HG02798 (cell line): ENCODE measurements around the gene JARID2.

Source experiments
- ATAC-seq: cut with Tn5 transposase; IDR thresholded peaks from one replicate; pipeline ENCODE4 v1.9.1; 2021; ENCODE audit warnings: mild to moderate bottlenecking; ENCODE audit not compliant: unreplicated experiment, poor library complexity

The JARID2 gene

GRCh38 chr6:15474196-15474595 is 228.3 kb downstream of the JARID2 start:
- no peak for ATAC-seq

DNA sequence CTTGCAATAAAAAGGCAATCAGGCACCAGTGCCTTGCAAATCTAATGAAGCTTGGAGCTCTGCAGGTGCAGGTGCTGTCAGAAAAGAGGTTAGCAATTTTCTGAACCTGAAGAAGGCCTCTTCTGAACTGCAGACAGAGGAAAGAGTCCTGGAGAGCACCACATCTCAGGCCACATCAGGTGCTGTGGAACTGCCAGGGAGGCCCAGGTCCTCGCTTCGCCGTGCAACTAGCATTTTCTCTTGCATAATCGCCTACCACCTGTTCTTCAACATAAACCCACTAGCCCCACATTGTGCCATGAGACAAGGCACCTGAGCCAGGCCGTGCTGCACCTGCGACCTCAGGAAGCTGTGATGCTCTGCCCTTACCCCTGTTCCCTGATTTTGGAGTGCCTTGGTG is 229.4 kb downstream of the JARID2 start:
- no peak for ATAC-seq

GRCh38 chr6:15475872-15476271 is 230.0 kb downstream of the JARID2 start:
- no peak for ATAC-seq

DNA sequence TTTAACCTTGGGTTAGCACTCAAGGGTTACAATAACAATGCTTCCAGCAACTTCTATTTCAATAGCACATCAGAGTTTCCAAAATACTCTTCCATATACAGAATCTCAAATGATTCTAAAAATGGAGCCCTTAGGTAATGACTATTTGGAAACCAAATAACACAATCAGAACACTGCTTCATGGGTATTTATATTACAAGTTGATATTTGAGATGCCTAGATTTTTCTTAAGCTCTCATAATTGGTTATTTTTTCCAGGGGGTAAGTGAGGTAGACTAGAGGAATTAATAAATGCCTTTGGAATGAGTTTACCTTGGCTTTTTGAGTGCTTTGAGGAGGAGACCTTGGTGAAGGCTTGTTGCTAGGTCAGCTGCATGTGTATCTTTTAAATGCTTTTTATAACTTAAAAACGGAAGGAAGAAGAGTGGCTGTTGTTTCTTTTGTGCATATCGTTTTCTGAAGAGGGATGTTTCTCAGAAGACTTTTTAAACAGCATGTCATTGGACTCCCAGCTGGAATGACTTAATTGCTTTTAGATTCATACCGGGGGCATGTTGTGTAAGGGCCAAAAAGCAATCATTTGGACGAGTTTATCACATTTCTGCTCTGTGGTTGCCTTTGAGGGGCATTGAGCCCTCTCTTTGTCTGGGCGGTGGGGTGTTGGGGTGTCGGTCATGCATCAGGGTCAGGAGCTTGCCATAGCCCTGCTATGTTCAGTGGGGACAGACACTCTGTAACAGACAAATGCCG is 230.9 kb downstream of the JARID2 start:
- ATAC-seq: no peak

- ATAC-seq: no peak
These were observed 231.9 kb downstream of the JARID2 start for GRCh38 chr6:15477746-15478145.

DNA sequence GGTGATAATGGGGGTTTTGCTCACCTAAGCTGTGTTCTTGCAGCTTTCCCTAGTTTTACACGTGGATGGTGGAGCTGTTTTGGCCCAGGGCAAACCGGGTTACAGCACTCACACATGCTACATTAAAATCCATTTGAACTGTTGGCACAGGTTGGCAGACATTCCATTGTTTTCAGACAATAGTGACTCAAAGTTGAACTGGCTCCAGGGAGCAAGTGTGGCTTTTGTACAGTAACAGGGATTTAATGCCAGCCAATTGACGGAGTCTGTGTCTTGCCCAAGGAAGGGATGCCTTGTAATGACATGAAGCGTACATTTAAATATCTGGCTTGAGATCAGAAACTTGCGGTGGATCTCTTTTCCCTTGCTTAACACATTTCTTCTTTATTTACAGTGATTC is 233.9 kb downstream of the JARID2 start:
- no peak for ATAC-seq

DNA sequence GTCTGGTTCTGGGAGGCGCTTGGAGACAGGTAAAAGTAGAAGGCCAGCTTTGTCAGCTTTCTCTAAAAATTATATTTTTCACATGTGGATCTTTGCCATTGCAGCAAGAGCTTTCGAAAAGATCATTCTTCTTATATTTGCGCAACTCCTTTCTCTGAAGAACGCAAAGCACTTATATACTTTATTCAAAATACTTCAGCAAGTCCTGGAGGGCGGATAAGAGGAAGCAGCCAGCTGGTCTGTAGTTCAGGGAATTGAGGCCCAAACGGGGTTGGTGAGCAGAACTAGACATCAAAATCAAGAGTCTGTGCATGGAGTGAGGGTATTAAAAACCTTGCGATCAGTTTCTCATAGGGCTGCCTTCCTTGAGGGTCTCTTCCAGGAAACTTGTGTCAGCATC is 234.7 kb downstream of the JARID2 start:
- ATAC-seq: no peak

DNA sequence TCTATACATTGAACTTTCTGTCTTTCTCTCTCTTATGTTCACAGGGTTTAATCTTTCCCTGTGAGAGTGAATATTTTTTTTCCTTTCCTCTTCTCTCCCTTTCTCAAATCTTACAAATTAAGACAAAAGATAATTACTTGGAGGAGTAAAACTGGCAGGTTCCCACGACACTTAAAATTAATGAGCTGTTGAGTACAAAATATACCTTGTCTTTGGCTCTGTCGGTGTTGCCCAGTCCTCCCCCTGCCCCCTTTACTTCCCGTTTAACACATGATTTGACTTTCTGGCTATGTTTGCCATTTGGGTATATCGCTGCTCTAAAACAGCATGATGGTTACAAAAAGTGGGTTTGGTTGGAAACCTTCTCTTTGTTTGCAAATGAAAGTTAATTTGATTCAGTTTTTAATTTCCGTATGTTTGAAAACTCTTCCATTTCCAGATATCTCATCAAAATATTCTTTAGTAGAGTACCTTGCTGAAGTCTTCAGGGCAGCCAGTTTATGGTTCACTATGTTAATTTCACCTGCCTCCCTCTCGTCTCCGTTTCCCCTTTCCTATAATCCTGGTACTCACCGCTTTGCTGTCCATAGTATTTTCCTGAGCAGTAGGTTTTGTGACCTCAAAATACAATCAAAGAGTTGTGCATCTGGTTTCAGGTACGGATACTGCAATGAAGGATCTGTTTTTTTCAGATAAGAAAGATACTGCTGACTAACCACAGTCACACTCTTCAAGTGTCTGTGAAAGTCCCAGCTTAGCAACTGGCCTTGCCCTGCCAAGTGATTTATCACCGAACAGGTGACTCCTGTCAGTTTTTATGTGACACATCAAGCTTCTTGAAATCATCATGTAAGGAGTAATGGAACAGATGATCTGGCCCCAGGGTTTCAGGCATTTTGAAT is 235.8 kb downstream of the JARID2 start:
- ATAC-seq: no peak

- ATAC-seq: no peak
These were observed 237.2 kb downstream of the JARID2 start for GRCh38 chr6:15483060-15483459.

DNA sequence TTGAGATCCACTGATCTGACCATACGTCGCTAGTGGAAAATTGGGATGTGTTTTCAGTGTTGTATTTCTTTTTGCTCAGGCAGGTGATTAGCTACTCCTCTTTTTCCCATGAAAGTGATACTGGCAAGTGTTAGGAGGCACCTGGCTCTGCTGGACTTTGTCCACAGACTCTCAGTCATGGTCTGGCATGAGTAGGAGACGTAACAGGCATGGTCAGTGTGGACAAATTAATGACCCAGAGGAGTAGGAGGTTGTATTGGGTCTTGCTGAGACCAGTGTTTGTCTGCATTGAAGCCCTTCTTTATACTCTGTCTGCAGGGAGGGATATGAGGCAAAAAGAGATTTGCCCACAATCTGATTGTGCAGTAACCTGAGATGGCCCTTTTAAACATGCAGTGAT is 238.3 kb downstream of the JARID2 start:
- no peak for ATAC-seq

- no peak for ATAC-seq
These were observed 239.0 kb downstream of the JARID2 start for GRCh38 chr6:15484821-15485220.

GRCh38 chr6:15485936-15486335 is 240.1 kb downstream of the JARID2 start:
- ATAC-seq: no peak

DNA sequence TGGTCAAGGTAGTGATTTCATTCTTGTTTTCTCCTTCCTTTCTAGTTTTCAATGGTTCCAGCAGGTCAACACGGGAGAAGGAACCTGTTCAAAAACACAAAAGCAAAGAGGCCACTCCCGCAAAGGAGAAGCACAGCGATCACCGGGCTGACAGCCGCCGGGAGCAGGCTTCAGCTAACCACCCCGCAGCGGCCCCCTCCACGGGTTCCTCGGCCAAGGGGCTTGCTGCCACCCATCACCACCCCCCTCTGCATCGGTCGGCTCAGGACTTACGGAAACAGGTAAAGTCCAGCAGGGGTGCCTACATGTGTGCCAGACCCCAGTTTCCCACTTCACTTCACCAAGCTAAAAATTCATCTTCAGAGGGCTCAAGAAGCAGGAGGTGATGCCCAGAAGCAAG is 241.4 kb downstream of the JARID2 start:
- no peak for ATAC-seq

DNA sequence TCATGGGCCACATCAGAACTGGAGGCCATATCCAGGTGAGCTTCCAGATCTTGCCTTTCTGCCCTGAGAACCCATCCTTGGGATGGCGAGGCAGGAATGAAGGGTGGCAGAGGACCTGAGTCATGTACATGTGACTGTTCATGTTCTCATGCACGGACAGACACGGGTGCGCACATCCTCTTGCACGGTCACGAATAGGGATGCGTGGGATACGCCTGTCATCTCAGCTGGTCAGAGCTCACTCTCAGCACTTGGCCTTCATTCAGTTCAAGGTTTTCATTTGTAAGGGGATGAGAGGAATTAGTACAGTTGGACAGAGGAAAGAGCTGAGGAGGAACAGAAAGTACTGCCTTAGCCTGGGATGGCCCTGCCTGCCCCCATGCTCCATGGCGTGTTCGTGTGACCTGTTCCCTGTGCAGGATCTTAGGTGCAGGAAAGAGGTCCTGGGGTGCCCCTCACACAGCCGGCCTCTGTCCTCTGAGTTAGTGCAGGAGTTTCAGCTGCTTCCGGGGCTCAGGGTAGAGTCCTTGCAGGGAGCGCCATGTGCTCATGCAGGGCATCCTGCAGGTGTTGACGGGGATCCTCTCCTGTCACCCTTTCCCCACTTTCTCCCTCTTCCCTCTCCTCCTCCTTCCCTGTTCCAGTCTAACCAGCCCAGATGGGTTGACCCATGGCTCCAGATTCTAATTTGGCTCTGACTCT is 243.5 kb downstream of the JARID2 start:
- no peak for ATAC-seq

DNA sequence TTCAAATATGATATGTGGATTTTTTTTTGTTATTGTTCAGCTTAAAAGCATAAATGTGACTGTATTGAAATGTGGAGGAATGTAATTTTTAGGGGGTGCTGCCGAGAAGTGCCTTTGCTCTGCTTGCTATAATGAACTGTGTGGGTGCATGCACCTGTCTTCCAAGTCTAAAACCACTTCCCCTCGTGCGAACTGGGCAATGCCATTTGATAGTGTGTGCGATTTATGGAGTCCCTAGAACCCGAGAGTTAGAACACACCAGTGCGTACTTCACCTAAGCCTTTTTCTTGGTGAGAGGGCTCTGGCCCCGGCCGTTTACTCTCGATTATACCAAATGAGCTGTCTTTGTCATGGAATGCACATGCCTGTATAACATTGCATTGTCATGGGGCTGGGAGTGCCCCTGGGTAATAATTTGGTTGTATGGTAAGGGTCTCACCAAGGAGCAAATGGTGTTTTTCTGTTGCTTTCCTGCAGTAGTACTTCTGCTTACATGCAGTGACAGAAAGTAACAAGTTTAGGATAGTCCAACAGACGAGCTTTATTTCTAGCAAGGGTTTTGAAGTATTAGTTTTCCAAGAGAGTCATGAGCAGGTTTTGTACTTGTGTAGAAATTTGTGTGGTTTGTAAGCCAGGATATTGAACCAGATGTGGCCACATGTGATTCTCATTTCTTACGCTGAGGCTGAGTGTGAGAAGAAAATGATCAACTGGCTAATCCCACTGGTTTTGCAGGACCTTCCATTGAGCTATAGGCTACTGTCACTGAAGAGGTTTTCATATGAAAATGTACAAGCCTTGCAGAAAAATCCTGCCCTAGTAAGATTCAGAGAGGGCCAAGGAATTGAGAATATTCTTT is 244.6 kb downstream of the JARID2 start:
- ATAC-seq: no peak

GRCh38 chr6:15491255-15491985 is 245.6 kb downstream of the JARID2 start:
- ATAC-seq: peak; percentile 42

DNA sequence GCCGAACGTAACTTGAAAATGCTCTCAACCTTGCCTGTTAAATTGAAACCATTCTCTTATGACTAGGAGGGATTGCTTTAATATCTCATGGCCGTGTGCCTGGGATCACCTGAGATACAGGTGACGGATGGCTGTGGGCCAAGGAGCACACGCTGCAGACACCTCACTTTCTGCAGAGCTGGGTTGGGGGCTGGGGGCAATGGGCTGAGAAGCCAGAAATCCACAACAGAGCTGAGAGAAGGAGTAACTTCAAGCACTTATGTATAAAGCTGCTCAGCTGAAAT is 246.1 kb downstream of the JARID2 start:
- ATAC-seq: no peak

GRCh38 chr6:15493437-15494168 is 247.7 kb downstream of the JARID2 start:
- no peak for ATAC-seq

DNA sequence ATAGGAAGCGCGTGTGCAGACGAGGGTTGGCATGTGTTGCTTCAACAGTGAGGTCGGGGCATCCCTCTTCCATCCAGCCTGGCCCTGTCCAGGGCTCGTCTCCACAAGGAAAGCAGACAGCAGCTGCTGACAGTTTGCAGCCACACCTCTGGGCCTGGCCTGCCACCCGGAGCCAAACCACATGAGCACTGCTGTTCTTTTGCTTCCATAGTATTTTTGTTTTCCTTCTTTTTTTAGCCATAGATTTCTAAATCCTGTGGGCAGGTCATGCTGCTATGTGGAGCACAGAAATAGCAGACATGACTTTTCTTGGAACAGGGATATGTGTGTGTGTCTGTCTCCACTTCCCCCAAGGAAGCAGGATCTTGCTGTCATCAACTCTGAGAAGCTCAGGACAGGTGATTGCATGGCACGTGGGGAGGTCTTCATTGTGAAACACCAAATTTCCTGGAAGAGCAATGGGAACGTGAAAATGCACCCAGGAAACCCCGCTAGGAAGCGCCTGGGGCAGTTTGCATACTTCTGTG is 249.6 kb downstream of the JARID2 start:
- no peak for ATAC-seq
